Measurements from ENCODE around the gene NUP35.
A peak's percentile ranks its signal among the peaks of the same experiment; 100 is the strongest.

Gene NUP35

GRCh38 chr2:183079139-183079775 lies 45.0 kb upstream of the NUP35 start:
- Histone ChIP-seq H3F3A (ENCODE audit: insufficient read depth, low read length) (no peaks in the 10 kb centered on the region), H3K4me3 (ENCODE audit: low read depth, low read length, poor library complexity, severe bottlenecking) (peak overlapping the region; percentile 81), H4K20me1 (ENCODE audit: insufficient read depth, low read length) (no peaks in the 10 kb centered on the region), H3K79me2 (ENCODE audit: insufficient read depth, low read length) (no peaks in the 10 kb centered on the region), H3K36me3 (ENCODE audit: insufficient read depth, low read length) (no peaks in the 10 kb centered on the region), H3K9me3 (ENCODE audit: low read length) (no peaks in the 10 kb centered on the region), H3K27me3 (ENCODE audit: insufficient read depth, low read length) (no peaks in the 10 kb centered on the region), H3K4me2 (ENCODE audit: low read length) (peak overlapping the region; percentile 98), H3K9me2 (ENCODE audit: low read depth, low read length) (no peaks in the 10 kb centered on the region), H2AFZ (ENCODE audit: low read length) (peak overlapping the region; percentile 98), H3K27ac (ENCODE audit: low read depth, low read length, poor library complexity, severe bottlenecking) (no peak overlapping the region), H3K9ac (ENCODE audit: low read length) (peak overlapping the region; percentile 60; the same call in 1 of the 2 replicates), H3K4me1 (ENCODE audit: insufficient read depth, low read length, severe bottlenecking) (peaks cover 16% of the 10 kb centered on the region)
- TF ChIP-seq EZH2 (IDR thresholded peaks at IDR 0.05; ENCODE audit: borderline replicate concordance, low read length) (no peak), CTCF (IDR thresholded peaks at IDR 0.05; ENCODE audit: low read length) (no peak)

DNA sequence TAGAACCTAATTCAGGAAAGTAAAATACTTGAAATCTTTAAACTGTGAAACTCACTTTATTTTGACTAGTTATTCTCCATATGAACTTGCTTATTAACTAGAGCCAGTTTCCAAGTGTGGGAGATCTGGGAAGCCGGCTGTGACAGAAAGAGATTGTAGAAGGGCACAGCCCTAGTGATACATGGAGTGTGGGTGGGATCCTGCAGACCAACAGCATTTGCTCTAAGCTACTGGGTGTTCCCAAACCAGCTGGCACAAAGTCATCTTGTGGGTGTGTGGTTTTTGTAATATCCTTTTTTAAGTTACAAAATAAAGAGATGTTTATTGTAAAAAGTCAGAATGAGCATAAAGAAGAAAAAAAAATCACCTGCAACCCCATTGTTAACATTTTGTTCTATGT lies 42.3 kb upstream of the NUP35 start:
- no peaks in the 10 kb centered on the region for H3F3A ChIP-seq (ENCODE audit: insufficient read depth, low read length)
- H3K4me2 ChIP-seq (ENCODE audit: low read length), result no peak overlapping the region
- H3K9me3 ChIP-seq (ENCODE audit: low read length), result no peaks in the 10 kb centered on the region
- TF ChIP-seq CTCF (IDR thresholded peaks at IDR 0.05; ENCODE audit: low read length) (no peak), EZH2 (IDR thresholded peaks at IDR 0.05; ENCODE audit: borderline replicate concordance, low read length) (no peak)
- no peaks in the 10 kb centered on the region for H4K20me1 ChIP-seq (ENCODE audit: insufficient read depth, low read length)
- H3K27ac ChIP-seq (ENCODE audit: low read depth, low read length, poor library complexity, severe bottlenecking), result no peak overlapping the region
- H2AFZ ChIP-seq (ENCODE audit: low read length), result no peak overlapping the region
- no peaks in the 10 kb centered on the region for H3K9me2 ChIP-seq (ENCODE audit: low read depth, low read length)
- H3K4me1 ChIP-seq (ENCODE audit: insufficient read depth, low read length, severe bottlenecking), result peaks cover 16% of the 10 kb centered on the region
- no peaks in the 10 kb centered on the region for H3K27me3 ChIP-seq (ENCODE audit: insufficient read depth, low read length)
- no peaks in the 10 kb centered on the region for H3K36me3 ChIP-seq (ENCODE audit: insufficient read depth, low read length)
- no peaks in the 10 kb centered on the region for H3K79me2 ChIP-seq (ENCODE audit: insufficient read depth, low read length)
- no peak overlapping the region for H3K9ac ChIP-seq (ENCODE audit: low read length)
- H3K4me3 ChIP-seq (ENCODE audit: low read depth, low read length, poor library complexity, severe bottlenecking), result no peak overlapping the region

- H3K27me3 ChIP-seq (ENCODE audit: insufficient read depth, low read length), result no peaks in the 10 kb centered on the region
Measured at GRCh38 chr2:183088061-183088460, 36.2 kb upstream of the NUP35 start.

More at GRCh38 chr2:183088061-183088460, 36.2 kb upstream of the NUP35 start:
- Histone ChIP-seq H3K9me2 (ENCODE audit: low read depth, low read length) (no peaks in the 10 kb centered on the region), H3F3A (ENCODE audit: insufficient read depth, low read length) (no peaks in the 10 kb centered on the region), H4K20me1 (ENCODE audit: insufficient read depth, low read length) (no peaks in the 10 kb centered on the region), H3K36me3 (ENCODE audit: insufficient read depth, low read length) (no peaks in the 10 kb centered on the region), H3K9me3 (ENCODE audit: low read length) (no peaks in the 10 kb centered on the region), H2AFZ (ENCODE audit: low read length) (no peak overlapping the region), H3K4me1 (ENCODE audit: insufficient read depth, low read length, severe bottlenecking) (no peaks in the 10 kb centered on the region), H3K4me3 (ENCODE audit: low read depth, low read length, poor library complexity, severe bottlenecking) (no peak overlapping the region), H3K79me2 (ENCODE audit: insufficient read depth, low read length) (no peaks in the 10 kb centered on the region), H3K9ac (ENCODE audit: low read length) (no peak overlapping the region), H3K27ac (ENCODE audit: low read depth, low read length, poor library complexity, severe bottlenecking) (no peak overlapping the region), H3K4me2 (ENCODE audit: low read length) (no peak overlapping the region)
- no peak for TF ChIP-seq CTCF (IDR thresholded peaks at IDR 0.05; ENCODE audit: low read length)
- TF ChIP-seq EZH2 (IDR thresholded peaks at IDR 0.05; ENCODE audit: borderline replicate concordance, low read length), result no peak
